ENCODE results near the gene KCNH2.
"Not testable (repeated sequence)": the region's sequence is repeated elsewhere in the genome, so short reads cannot be mapped to it uniquely, and the experiment has no call there.

Gene KCNH2

GRCh38 chr7:150927157-150927955, 50.8 kb downstream of the KCNH2 start:
- no peak for DNase-seq

GRCh38 chr7:150926066-150926465, 52.1 kb downstream of the KCNH2 start:
- DNase-seq: no peak

- no peak for DNase-seq
These were observed 53.7 kb downstream of the KCNH2 start for GRCh38 chr7:150924369-150924781.

GRCh38 chr7:150923802-150924201, 54.3 kb downstream of the KCNH2 start:
- DNase-seq: no peak

GRCh38 chr7:150923196-150923595, 54.9 kb downstream of the KCNH2 start:
- peak; percentile 83 for DNase-seq

- no peak for DNase-seq
These were observed 59.0 kb downstream of the KCNH2 start for GRCh38 chr7:150919160-150919559.

GRCh38 chr7:150918378-150918777, 59.7 kb downstream of the KCNH2 start:
- DNase-seq: no peak

- no peak for DNase-seq
These were observed 60.2 kb downstream of the KCNH2 start for GRCh38 chr7:150917969-150918368.

GRCh38 chr7:150916670-150917069, 61.5 kb downstream of the KCNH2 start:
- no peak for DNase-seq

GRCh38 chr7:150914966-150915365, 63.2 kb downstream of the KCNH2 start:
- DNase-seq: no peak

GRCh38 chr7:150914196-150914595, 63.9 kb downstream of the KCNH2 start:
- no peak for DNase-seq

- no peak for DNase-seq
These were observed 65.7 kb downstream of the KCNH2 start for GRCh38 chr7:150912427-150912826.

- DNase-seq: no peak
These were observed 66.4 kb downstream of the KCNH2 start for GRCh38 chr7:150911590-150912267.

GRCh38 chr7:150910996-150911422, 67.1 kb downstream of the KCNH2 start:
- DNase-seq: no peak

- DNase-seq: not testable (repeated sequence)
These were observed 67.7 kb downstream of the KCNH2 start for GRCh38 chr7:150910305-150910995.

GRCh38 chr7:150909200-150909995, 68.7 kb downstream of the KCNH2 start:
- no peak for DNase-seq

- no peak for DNase-seq
These were observed 69.9 kb downstream of the KCNH2 start for GRCh38 chr7:150908173-150908572.

- no peak for DNase-seq
These were observed 73.9 kb downstream of the KCNH2 start for GRCh38 chr7:150904011-150904909.

GRCh38 chr7:150903606-150904005, 74.5 kb downstream of the KCNH2 start:
- peak; percentile 44 for DNase-seq

GRCh38 chr7:150902078-150903033, 75.8 kb downstream of the KCNH2 start:
- DNase-seq: peak; percentile 51

All from NCI-H69 (cell line).